Neural cell (in vitro differentiated cells): ENCODE results near the gene PLBD1. TPM values are rescaled to one million over a fixed set of nuclear protein-coding genes. Genes with fewer than 3 reads are reported as not detected.

ENCODE experiments used
- H2AFZ ChIP-seq: fragments of 200-600, 300-800 bp; sonication (generic), shearing (Covaris generic); 2 replicates; pipeline ENCODE4 v1.6.0; 2014; ENCODE audit warnings: low read depth, mild to moderate bottlenecking, antibody characterized with exemption, low read length, moderate library complexity
- H3F3A ChIP-seq: fragments of 200-600 bp; shearing (Covaris generic); 2 replicates; pipeline ENCODE4 v1.6.1; 2016; ENCODE audit warnings: mild to moderate bottlenecking, moderate library complexity, mixed read lengths, antibody characterized with exemption, low read length; ENCODE audit not compliant: insufficient read depth, poor library complexity, severe bottlenecking
- H3K27ac ChIP-seq: fragments of 200-600, 300-800 bp; sonication (generic), shearing (Covaris generic); 2 replicates; pipeline ENCODE4 v1.5.1; 2014; ENCODE audit warnings: mild to moderate bottlenecking, low read length, moderate library complexity
- H3K27me3 ChIP-seq: fragments of 300-800, 200-600 bp; sonication (generic), shearing (Covaris generic); 2 replicates; pipeline ENCODE4 v1.6.0; 2014; ENCODE audit warnings: mild to moderate bottlenecking, low read depth, low read length, moderate library complexity; ENCODE audit not compliant: insufficient read depth
- H3K36me3 ChIP-seq: fragments of 300-800, 200-600 bp; sonication (generic), shearing (Covaris generic); 2 replicates; pipeline ENCODE4 v1.5.1; 2014; ENCODE audit warnings: mild to moderate bottlenecking, antibody characterized with exemption, low read length, moderate library complexity; ENCODE audit not compliant: insufficient read depth
- H3K4me2 ChIP-seq: fragments of 300-800, 200-600 bp; sonication (generic), shearing (Covaris generic); 2 replicates; pipeline ENCODE4 v1.6.0; 2014; ENCODE audit warnings: mild to moderate bottlenecking, low read length
- H3K4me3 ChIP-seq: fragments of 300-800, 200-600 bp; sonication (generic), shearing (Covaris generic); 2 replicates; pipeline ENCODE4 v1.5.1; 2014; ENCODE audit warnings: mild to moderate bottlenecking, low read length, moderate library complexity
- H3K79me2 ChIP-seq: fragments of 200-600 bp; shearing (Covaris generic); replicated peaks from 2 replicates; pipeline ENCODE4 v1.6.0; 2014; ENCODE audit warnings: mild to moderate bottlenecking, low read length, moderate library complexity; ENCODE audit not compliant: insufficient read depth
- H3K9ac ChIP-seq: fragments of 300-800, 200-600 bp; sonication (generic), shearing (Covaris generic); 2 replicates; pipeline ENCODE4 v1.6.1; 2016; ENCODE audit warnings: mild to moderate bottlenecking, low read length, mixed read lengths
- H3K9me2 ChIP-seq: fragments of 200-600 bp; shearing (Covaris generic); 2 replicates; pipeline ENCODE4 v1.6.1; 2016; ENCODE audit warnings: mild to moderate bottlenecking, low read length, mixed read lengths; ENCODE audit not compliant: insufficient read depth
- H3K9me3 ChIP-seq: fragments of 200-600, 300-800 bp; sonication (generic), shearing (Covaris generic); 2 replicates; pipeline ENCODE4 v1.6.1; 2016; ENCODE audit warnings: mild to moderate bottlenecking, mixed run types, low read length, moderate library complexity, mixed read lengths
- H4K20me1 ChIP-seq: fragments of 200-600 bp; shearing (Covaris generic); 2 replicates; pipeline ENCODE4 v1.6.1; 2016; ENCODE audit warnings: mild to moderate bottlenecking, mixed run types; ENCODE audit not compliant: insufficient read depth
- CTCF ChIP-seq: fragments of 450-650 bp; IDR thresholded peaks from 2 replicates; pipeline ENCODE4 v1.5.1; 2014; ENCODE audit warnings: antibody characterized with exemption, mild to moderate bottlenecking, moderate library complexity; ENCODE audit not compliant: poor library complexity, severe bottlenecking
- EP300 ChIP-seq: fragments of 450-650 bp; conservative IDR thresholded peaks from 2 replicates; pipeline ENCODE4 v1.6.1; 2014; ENCODE audit warnings: antibody characterized with exemption, mild to moderate bottlenecking, moderate library complexity; ENCODE audit not compliant: poor library complexity, severe bottlenecking
- EZH2 ChIP-seq: fragments of 200-600, 300-800 bp; shearing (Covaris generic), sonication (generic); IDR thresholded peaks from 2 replicates; pipeline ENCODE4 v1.6.1; 2014; ENCODE audit warnings: antibody characterized with exemption, low read length, borderline replicate concordance, mild to moderate bottlenecking; ENCODE audit not compliant: insufficient read depth, poor library complexity, severe bottlenecking
- MXI1 ChIP-seq: fragments of 450-650 bp; conservative IDR thresholded peaks from 2 replicates; pipeline ENCODE4 v1.6.1; 2014; ENCODE audit warnings: antibody characterized with exemption, mild to moderate bottlenecking; ENCODE audit not compliant: poor library complexity, severe bottlenecking
- POLR2AphosphoS5 ChIP-seq: IDR thresholded peaks from 2 replicates; pipeline ENCODE4 v1.6.1; 2012
- RAD21 ChIP-seq: fragments of 450-650 bp; conservative IDR thresholded peaks from 2 replicates; pipeline ENCODE4 v1.6.1; 2014; ENCODE audit warnings: antibody characterized with exemption, mild to moderate bottlenecking, moderate library complexity
- REST ChIP-seq: IDR thresholded peaks from 2 replicates; pipeline ENCODE4 v1.6.1; 2012; ENCODE audit warnings: borderline replicate concordance
- SMC3 ChIP-seq: fragments of 450-650 bp; conservative IDR thresholded peaks from 2 replicates; pipeline ENCODE4 v1.6.1; 2014; ENCODE audit warnings: antibody characterized with exemption, mild to moderate bottlenecking, moderate library complexity; ENCODE audit not compliant: poor library complexity
- TAF1 ChIP-seq: IDR thresholded peaks from 2 replicates; pipeline ENCODE4 v1.6.1; 2012; ENCODE audit warnings: low read depth
- polyA plus RNA-seq: library from polyadenylated mRNA; depleted of rRNA; stranded (reverse); fragments of >200 nt; gene quantifications from 2 replicates; pipeline ENCODE4 v1.2.3, GENCODE V29; 2014

The PLBD1 gene
- polyA plus RNA-seq, 1 donor from 2014 or later = not detected

- Histone ChIP-seq H3K9me2 (no peaks in the 10 kb centered on the region), H3K36me3 (no peaks in the 10 kb centered on the region), H3K9ac (no peak overlapping the region), H2AFZ (no peak overlapping the region), H3F3A (no peaks in the 10 kb centered on the region), H3K27ac (no peak overlapping the region), H3K4me2 (no peak overlapping the region), H3K79me2 (no peaks in the 10 kb centered on the region), H3K9me3 (no peaks in the 10 kb centered on the region), H4K20me1 (no peaks in the 10 kb centered on the region), H3K27me3 (no peaks in the 10 kb centered on the region), H3K4me3 (no peak overlapping the region)
- no peak for TF ChIP-seq RAD21
Measured at GRCh38 chr12:14561677-14562238, 5.9 kb downstream of the PLBD1 start.

GRCh38 chr12:14560904-14561574 lies 6.6 kb downstream of the PLBD1 start:
- no peaks in the 10 kb centered on the region for H3F3A ChIP-seq
- no peak overlapping the region for H3K4me2 ChIP-seq
- no peak overlapping the region for H3K4me3 ChIP-seq
- no peaks in the 10 kb centered on the region for H3K27me3 ChIP-seq
- no peaks in the 10 kb centered on the region for H3K9me2 ChIP-seq
- no peaks in the 10 kb centered on the region for H3K79me2 ChIP-seq
- H3K9me3 ChIP-seq = no peaks in the 10 kb centered on the region
- TF ChIP-seq SMC3 (no peak), EP300 (no peak), REST (no peak), EZH2 (no peak), RAD21 (no peak), POLR2AphosphoS5 (no peak), TAF1 (no peak), MXI1 (no peak), CTCF (no peak)
- no peak overlapping the region for H3K27ac ChIP-seq
- no peaks in the 10 kb centered on the region for H4K20me1 ChIP-seq
- H3K9ac ChIP-seq = no peak overlapping the region
- H3K36me3 ChIP-seq = no peaks in the 10 kb centered on the region
- H2AFZ ChIP-seq = no peak overlapping the region
